Epithelial cell of esophagus (primary cell): ENCODE measurements around the gene TRPM3.

Experiments
- DNase-seq: peaks from one replicate; pipeline ENCODE4 v3.0.0; 2010; ENCODE audit warnings: low read depth
- H3K4me3 ChIP-seq: 2 replicates; pipeline ENCODE4 v1.5.1; 2011; ENCODE audit warnings: mild to moderate bottlenecking, low read length, control low read depth
- CTCF ChIP-seq: IDR thresholded peaks from 2 replicates; pipeline ENCODE4 v1.5.1; 2011; ENCODE audit warnings: low read depth, mild to moderate bottlenecking, low read length, control low read depth, inconsistent platforms; ENCODE audit not compliant: insufficient read depth; ENCODE audit errors: missing control alignments

TRPM3 gene

GRCh38 chr9:70868661-70869652 is 252.5 kb downstream of the TRPM3 start:
- no peak for DNase-seq
- H3K4me3 ChIP-seq = peak overlapping the region; percentile 13
- no peak for TF ChIP-seq CTCF

- no peak for TF ChIP-seq CTCF
- no peak for DNase-seq
- no peak overlapping the region for H3K4me3 ChIP-seq
Observed at GRCh38 chr9:70868041-70868440, 253.4 kb downstream of the TRPM3 start.

- no peak for DNase-seq
- no peak overlapping the region for H3K4me3 ChIP-seq
- TF ChIP-seq CTCF = no peak
Observed at GRCh38 chr9:70865471-70865870, 255.9 kb downstream of the TRPM3 start.

- H3K4me3 ChIP-seq = no peak overlapping the region
- no peak for TF ChIP-seq CTCF
- no peak for DNase-seq
Observed at GRCh38 chr9:70861797-70862196, 259.6 kb downstream of the TRPM3 start.

GRCh38 chr9:70861376-70861775 is 260.0 kb downstream of the TRPM3 start:
- no peak for DNase-seq
- no peak for TF ChIP-seq CTCF
- no peak overlapping the region for H3K4me3 ChIP-seq

- no peak for TF ChIP-seq CTCF
Observed at GRCh38 chr9:70859694-70860093, 261.7 kb downstream of the TRPM3 start.

GRCh38 chr9:70856411-70856810 is 265.0 kb downstream of the TRPM3 start:
- no peak for TF ChIP-seq CTCF
- H3K4me3 ChIP-seq = no peak overlapping the region
- DNase-seq = no peak

More at GRCh38 chr9:70859694-70860093, 261.7 kb downstream of the TRPM3 start:
- no peak overlapping the region for H3K4me3 ChIP-seq
- no peak for DNase-seq
